ENCODE results near the gene SLC39A6.
"Not testable (repeated sequence)": the region's sequence is repeated elsewhere in the genome, so short reads cannot be mapped to it uniquely, and the experiment has no call there.

DNA sequence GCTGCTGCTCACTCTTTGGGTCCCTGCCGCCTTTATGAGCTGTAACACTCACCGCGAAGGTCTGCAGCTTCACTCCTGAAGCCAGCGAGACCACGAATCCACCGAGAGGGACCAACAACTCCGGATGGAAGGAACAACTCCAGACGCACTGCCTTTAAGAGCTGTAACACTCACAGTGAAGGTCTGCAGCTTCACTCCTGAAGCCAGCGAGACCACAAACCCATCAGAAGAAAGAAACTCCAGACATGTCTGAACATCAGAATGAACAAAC, 64.4 kb downstream of the SLC39A6 start:
- not testable (repeated sequence) for TF ChIP-seq POLR2A (IDR thresholded peaks at IDR 0.05; ENCODE audit: low read length); GATA1 (IDR thresholded peaks at IDR 0.05; ENCODE audit: low read depth, low read length)

Data from erythroblast (primary cell).